GM18508 (cell line): ENCODE results near the gene ALKBH5.
"Not testable (repeated sequence)": the region's sequence is repeated elsewhere in the genome, so short reads cannot be mapped to it uniquely, and the experiment has no call there.

Source experiments
- ATAC-seq: cut with Tn5 transposase; IDR thresholded peaks from one replicate; pipeline ENCODE4 v1.9.1; 2021; ENCODE audit warnings: moderate number of reproducible peaks; ENCODE audit not compliant: insufficient read depth, unreplicated experiment

The ALKBH5 gene

DNA sequence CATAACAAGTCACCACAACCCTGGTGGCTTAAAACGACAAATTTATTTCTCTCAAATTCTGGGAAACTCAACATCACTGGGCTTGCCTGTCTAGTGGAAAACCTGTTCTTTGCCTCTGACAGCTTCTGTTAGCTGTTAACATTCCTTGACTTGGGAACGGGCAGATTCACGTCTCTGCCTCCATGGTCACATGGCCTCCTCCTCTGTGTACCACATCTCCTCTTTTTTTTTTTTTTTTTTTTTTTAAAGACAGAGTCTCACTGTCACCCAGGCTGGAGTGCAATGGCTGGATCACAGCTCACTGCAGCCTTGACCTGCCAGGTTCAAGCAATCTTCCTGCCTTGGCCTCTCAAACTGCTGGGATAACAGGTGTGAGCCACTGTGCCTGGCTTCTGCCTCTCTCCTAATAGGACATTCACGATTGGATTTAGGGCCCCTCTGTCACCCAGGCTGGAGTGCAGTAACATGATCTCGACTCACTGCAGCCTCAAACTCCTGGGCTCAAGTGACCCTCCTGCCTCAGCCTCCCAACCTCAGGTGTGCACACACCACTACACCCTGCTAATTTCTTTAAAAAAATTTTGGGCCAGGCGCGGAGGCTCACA is 30.1 kb downstream of the ALKBH5 start:
- ATAC-seq, result no peak

DNA sequence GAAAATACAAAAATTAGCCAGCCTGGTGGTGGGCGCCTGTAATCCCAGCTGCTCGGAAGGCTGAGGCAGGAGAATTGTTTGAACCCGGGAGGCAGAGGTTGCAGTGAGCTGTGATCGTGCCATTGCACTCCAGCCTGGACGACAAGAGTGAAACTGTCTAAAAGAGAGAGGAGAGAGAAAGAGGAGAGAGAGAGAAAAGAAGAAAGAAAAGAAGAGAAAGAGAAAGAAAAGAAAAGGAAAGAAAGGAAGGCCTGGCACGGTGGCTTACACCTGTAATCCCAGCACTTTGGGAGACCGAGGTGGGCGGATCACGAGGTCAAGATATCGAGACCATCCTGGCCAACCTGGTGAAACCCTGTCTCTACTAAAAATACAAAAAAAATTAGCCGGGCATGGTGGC is 33.3 kb downstream of the ALKBH5 start:
- not testable (repeated sequence) for ATAC-seq

DNA sequence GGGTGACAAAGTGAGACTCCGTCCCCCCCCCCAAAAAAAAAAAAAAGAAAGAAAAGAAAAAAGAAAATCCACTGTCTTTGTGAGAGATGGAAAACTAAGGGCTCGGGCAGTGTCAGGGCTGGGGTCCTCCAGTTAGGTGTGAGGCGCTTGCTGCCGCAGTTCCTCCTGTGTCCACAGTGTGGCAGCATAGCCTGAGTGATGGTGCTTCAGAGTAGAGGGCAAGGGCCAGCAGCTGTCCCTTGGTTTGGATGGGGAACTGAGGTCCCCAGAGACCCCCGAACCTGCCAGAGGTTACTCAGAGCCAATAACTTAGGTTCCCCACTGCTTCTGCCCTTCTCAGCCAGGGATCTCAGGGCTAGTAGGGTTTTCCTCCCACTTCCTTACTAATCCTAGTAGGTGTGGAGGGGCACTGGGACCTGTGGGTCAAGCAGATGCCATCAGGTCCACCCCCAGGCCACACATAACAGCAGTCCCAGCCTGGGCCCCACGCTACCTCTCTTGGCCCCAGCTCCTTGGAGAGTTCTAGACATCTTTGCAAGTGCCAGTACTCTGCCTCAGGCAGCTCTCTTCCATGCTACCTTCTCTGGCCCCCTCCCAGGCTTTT is 33.9 kb downstream of the ALKBH5 start:
- no peak for ATAC-seq

DNA sequence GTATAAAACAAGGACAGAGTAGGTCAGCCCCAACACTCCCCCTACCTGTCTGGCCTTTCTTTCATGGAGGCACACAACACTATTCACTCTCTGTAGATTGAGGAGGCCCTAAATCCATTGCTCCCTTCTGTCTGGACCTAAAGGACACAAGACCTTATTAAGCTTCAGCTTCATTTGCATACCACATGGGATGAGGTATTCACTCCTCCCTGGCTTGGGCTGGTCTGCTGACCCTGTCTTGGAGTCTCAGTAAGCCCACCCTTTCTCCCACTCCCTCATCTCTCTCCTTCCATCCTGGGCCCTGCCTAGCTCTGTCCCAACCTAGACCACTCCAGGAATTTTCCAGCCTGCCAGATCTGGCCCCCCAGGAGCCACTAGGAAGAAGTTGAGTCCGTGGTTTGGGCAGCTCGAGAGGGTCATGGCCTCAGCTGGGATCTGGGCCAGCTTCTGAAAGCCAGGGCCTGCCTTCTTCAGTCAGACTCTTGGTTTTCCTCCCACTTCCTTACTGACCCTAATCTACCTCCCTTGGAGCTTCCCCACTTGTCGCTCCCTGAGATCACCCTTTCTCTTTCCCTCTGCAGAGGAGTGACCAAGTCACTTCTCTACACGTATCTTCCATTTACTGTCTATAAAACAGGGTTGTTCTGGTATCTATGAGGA is 35.3 kb downstream of the ALKBH5 start:
- ATAC-seq, result no peak

DNA sequence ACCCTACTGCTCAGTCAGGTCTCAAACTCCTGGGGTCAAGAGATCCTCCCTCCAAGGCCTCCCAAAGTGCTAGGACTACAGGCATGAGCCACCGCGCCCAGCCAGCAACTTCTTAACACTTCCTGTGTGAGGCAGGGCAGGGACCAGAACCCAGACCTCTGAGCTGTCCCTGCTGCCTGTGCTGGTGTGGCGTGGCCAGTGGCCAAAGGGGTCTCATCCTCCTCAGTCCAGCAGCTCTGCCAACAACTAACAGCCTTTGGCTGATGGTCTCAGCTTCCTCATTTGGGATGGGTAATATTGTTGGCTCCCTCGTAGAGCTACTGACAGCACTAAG is 40.4 kb downstream of the ALKBH5 start:
- no peak for ATAC-seq

DNA sequence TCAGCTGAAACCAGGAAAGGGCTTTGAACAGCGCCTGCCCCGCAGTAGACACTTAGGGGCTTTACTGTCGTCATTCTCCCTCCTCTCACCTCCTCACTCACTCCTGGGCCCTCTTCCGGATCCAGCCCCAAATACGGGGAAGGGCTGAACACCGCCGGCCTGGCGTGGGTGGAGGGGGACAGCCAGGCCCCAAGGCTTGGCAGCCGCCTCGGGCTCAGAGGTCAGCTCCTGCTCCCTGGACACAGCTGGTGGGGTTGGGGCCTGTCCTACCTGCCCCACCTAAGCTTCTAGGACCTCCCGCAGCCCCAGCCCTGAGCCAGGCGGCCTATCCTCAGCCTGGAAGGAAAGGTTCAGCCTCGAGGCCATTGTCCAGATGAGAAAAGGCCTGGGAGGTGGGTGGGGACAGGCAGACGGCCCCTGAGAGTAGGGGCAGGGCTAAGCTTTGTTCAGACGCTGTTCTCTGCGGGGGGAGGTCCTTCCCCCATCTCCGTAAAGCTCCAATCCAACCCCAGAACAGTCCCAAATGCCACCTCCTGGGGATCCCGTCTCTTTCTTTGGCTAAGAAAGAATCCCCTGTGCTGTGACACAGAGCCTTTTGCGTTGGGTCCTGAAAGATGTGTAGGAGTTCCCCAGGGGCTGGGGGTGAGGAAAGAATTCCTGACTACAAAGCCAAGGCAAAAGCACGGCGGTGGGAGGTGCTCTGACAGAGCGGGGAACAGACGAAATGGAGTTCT is 40.9 kb downstream of the ALKBH5 start:
- ATAC-seq, result no peak

DNA sequence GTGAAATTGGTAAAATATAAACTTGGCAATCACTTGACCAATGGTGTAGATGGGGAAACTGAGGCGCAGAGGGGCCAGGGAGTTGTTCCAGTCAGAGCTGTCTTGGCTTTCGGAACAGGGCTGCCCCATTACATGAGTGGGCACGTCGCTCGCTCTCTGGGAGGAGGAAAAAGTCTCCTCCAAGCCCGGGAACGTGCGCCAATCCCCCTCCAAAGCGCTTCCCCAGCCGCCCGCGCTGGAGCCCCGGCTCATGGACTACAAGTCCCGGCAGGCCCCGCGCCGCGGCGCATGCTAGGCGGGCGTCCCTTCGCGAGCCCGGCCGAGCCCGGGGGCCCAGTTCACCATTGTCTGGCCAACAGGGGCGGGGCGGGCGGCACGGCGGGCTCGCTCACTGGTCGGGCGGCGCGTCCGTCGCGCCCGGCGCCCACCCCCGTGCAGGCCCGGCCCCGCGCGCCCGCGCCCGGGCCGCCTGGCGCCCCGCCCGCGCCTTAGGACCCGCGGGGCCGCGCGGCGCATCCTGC is 41.6 kb downstream of the ALKBH5 start, which contains the start of gene LLGL1:
Gene LLGL1 (plus strand): TSS at position 515 of the 521 bp plus-strand sequence. CDS start 48 bp downstream, outside the sequence.
- ATAC-seq, result no peak

DNA sequence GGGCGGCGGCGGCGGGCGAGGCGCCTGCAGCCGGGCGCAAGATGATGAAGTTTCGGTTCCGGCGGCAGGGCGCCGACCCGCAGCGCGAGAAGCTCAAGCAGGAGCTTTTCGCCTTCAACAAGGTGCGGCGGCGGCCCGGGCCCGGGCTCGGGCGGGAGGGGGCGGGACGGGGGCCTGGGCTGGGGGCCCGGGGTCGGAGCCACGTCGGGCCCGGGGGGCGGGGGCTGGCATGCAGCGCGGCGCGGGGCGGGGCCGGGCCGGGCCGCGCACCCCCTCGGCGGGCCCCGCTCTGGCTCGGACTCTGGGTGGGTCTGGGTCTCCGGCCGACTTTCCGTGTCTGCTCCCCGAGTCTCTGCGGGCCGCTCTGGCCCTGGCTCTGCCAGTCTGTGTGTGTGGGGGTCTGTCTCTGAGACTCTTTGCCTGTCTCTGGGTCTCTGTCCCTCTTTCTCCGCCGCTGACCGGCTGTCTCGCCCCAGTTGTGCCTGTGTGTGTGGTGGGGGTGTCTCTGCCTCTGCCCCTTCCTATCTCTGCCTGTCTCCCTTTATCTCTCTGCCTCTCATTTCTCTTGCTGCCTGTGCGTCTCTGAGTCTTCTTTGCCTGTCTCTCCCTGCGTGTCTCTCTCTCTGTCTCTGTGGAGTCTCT is 42.1 kb downstream of the ALKBH5 start:
- ATAC-seq, result no peak

DNA sequence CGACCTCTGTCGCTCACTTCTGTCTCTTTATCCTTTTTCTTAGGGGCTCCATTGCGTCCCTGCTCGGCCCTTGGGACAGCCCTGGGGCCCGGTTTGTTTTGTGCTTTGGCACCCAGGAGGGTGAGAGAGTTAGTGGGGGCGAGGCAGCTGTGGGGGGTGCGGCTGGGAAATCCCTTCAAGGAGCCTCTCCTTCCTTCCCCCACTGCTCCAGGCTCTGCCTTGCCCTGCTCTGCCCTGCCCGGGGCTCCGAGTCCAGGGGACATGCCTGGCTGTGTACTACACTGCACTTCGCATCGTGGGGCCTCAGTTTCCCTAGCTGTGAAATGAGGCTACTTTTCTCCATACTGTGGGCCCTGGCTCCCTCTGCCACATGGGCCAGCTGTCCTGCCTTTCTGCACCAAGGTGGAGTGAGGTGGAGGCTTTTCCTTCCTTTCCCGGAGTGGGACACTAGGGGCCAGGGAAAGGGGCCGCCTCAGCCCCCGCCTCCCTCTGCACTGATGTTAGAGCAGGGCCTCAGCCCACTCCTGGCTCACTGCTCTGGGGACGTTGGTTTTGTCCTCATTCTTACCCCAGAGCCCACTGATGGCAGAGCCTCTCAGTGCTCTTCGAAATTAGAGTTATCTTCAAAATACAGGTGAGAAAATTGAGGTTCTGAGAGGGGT is 42.8 kb downstream of the ALKBH5 start:
- no peak for ATAC-seq

DNA sequence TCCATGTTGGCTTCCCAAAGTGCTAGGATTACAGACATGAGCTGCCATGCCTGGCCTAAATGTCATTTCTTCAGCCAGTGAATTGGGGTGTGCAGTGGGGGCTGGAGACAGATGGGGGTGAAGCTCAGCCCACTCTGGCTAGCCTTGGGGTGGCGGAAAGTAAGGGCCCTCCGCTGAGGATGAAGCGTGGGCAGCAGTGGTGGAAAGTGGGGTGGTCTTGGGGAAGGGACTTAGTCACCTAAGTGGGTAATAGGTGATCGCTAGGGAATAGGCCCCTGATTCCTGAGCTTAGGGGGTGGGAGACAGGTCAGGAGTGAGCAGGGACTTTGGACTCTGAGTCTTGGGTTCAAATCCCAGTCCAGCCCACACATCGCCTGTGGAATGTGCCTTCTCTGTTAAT is 44.0 kb downstream of the ALKBH5 start:
- no peak for ATAC-seq

DNA sequence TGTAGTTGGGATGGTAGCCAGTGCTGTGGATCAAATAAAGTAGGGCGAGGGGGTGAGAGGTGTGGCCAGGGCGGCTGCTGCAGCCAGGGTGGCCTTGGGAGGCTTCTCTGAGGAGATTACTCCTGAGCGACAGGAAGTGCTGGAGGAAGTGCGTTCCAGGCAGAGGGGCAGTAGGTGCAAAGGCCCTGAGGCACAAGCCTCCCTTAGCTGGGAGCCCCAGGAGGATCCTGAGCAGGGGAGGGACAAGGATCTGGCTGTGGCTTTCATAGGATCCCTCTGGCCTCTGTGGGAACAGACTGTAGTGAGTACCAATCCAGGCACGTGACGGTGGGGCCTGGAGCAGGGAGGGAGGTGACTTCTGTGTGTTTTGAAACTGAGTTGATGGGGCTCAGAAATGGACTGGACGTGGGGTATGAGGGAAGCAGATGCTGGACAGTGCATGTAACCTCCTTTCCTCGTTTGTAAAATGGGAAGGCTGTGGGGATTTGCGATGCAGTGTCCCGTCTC is 44.6 kb downstream of the ALKBH5 start:
- ATAC-seq, result no peak

DNA sequence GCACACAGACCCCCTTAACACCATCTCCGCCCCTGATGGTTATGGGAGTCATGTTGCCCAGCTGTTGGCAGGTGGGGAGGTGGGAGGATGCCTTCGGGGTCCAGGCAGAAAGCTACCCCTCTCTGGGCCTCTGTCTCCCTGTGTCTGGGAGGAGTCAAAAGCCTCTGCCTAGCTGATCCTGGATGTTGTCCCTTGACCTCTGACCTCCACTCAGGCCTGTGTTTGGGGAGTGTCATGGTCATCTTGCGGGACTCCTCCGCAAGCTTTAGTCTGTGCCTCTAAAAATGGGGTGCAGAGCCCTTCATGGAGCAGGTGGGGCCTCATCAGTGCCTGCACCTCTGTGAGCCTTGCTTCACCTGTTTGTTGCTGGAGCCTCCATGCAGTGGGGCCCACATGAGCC is 45.6 kb downstream of the ALKBH5 start:
- ATAC-seq, result no peak

DNA sequence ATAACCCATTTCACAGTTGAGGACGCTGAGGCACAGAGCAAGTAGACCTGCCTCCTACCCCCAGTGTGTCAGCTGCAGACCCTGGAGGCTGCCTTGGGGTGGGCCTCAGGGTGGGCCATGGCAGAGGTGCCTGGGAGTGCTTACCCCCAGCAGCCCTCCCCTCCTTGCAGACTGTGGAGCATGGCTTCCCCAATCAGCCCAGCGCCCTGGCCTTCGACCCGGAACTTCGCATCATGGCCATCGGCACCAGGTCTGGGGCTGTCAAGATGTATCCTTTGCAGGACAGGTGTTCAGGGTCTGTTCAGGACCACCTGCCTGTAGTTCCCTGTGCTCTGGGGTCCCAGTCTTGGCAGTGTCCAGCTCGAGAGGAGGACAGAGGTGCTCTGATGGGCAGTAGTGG is 46.1 kb downstream of the ALKBH5 start:
- ATAC-seq, result no peak

DNA sequence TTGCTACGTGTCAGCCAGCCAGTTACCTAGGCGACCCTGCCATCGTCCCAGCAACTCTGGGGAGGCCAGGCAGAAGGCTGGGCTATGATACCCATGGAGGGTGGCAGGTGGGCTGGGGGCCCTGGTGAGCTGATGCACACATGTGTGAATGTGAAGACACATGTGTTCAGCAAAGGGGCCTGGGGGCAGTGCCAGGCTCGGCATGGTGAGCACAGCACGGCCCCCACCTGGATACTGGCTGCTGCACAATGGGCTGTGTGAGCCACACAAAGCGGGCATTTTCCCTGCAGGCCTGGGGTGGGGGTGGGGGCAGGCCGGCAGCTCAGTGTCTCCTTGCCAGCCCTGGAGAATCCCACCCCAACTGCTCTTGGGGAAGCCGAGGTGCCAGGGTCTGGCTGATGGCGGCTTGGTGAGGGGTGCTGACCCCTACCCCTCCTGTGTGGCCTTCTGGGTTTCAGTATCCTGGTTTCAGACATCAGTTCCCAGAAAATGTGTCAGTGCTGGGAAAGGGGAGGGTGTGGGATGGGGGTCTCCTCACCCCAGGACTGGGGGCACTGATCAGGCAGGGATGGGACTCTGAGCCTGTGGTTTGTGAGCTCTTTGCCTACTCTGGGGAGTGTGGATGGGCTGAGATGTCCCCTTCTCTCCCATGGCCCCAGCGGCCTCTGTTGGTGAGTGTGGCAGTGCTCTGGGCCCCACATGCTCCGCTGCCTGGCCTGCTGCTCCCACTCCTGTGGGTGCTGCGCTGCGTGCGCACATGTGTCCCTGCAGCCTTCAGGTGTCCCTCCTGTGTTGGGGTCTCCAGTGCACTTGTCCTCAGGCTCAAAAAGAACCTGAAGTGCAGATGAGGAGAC is 46.9 kb downstream of the ALKBH5 start:
- no peak for ATAC-seq

DNA sequence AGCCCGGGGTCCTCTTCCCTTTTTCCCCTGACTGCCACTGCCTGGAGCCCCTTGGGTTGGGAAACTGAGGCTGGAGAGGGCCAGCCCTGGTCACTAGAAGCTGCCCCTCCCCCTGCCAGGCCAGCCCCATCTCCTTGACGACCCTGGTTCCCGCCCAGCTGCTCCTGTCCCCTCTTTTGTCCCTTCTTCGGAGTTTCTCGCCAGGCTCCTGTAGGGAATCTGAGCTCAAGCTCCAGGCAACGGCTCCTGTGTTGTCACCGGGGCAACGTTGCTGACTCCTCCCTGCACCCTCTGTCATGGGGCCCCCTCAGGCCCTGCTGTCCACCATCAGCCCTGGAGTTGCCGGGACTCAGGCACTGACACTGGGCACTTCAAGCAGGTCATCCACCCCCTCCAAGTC is 47.5 kb downstream of the ALKBH5 start:
- ATAC-seq, result no peak

DNA sequence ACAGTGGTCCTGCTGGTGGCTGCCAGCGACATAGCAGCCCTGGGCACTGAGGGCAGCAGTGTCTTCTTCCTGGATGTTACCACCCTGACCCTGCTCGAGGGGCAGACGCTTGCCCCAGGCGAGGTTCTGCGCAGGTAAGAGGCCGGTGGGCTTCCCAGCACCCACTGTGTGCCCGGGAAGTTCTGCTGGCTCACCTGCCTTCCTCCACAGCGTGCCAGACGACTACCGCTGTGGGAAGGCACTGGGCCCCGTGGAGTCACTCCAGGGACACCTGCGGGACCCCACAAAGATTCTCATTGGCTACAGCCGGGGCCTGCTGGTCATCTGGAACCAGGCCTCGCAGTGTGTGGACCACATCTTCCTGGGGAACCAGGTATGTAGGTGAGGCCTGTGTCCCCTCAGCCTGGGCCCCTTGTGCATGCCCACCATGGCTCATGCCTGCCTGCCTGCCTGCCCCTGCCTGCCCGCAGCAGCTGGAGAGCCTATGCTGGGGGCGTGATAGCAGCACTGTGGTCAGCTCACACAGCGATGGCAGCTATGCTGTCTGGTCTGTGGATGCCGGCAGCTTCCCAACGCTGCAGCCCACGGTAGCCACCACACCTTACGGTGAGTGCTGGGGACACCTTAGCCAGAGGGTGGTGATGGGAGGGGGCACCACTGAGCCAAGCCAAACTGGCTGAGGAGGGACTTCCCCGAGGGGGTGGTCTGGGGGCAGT is 50.3 kb downstream of the ALKBH5 start:
- ATAC-seq, result no peak

DNA sequence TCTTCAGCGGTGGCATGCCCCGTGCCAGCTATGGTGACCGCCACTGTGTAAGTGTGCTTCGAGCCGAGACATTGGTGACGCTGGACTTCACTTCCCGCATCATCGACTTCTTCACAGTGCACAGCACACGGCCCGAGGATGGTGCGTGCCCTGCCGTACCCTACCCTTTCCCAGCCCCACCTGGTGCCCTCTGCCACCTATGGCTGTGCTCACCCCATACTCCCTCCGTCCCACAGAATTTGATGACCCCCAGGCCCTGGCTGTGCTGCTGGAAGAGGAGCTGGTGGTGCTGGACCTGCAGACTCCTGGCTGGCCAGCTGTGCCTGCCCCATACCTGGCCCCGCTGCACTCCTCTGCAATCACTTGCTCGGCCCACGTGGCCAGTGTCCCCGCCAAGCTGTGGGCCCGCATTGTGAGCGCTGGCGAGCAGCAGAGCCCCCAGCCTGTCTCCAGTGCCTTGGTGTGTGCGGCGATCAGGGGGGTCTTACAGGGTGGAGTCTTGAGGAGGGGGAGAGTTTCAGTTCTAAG is 51.3 kb downstream of the ALKBH5 start:
- no peak for ATAC-seq

DNA sequence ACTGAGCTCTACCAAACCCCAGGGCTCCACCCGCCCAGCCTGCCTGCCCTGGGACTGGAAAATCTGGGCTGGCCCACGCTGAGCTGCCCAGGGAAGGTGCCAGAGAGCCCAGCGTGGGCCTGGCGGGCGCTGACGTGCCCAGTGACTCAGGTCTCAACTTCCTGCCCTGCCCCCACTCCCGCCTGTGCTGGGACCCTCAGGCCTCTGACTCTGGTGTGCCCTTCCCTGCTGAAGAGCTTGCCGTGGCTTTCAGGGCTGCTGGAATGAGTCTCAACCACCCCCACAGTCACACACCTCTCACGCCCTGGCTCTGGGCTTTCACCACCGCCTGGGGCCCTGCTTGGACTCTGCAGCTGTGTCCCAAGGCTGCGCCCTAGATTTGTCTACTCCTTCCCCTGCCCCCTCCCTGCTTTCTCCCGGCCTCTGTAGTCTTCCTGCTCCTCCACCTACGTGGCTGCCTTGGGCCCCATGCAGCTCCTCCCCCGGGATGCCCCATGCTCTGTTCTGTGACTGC is 52.2 kb downstream of the ALKBH5 start:
- ATAC-seq, result no peak
